H1 (cell line): Measurements from ENCODE around the gene BRIP1. TPM values are rescaled to one million over a fixed set of nuclear protein-coding genes. Genes with fewer than 3 reads are reported as not detected.

Experiments
- CTCF ChIA-PET: fragments of 300-600 bp; sonication (Branson Sonifier 250); formaldehyde crosslinking; loops from one replicate; lab custom pipeline; 2021; ENCODE audit not compliant: partially characterized antibody; lab: Charles Lee
- POLR2A ChIA-PET: fragments of 300-600 bp; sonication (Branson Sonifier 250); formaldehyde crosslinking; loops from one replicate; lab custom pipeline; 2021; ENCODE audit warnings: inconsistent platforms; ENCODE audit not compliant: partially characterized antibody; lab: Charles Lee
- DNase-seq, 2 experiments: peaks; one replicate each; pipeline versions ENCODE4 v3.0.0 to v3.0.0-alpha.2; 2010 to 2022; ENCODE audit warnings: low spot score in 2 of 2, low read depth in 1 of 2, mixed read lengths in 1 of 2
- FAIRE-seq: peaks from 2 replicates; lab custom pipeline; 2011; peaks lifted over from hg19 to GRCh38; lab: Jason Lieb, UNC
- H2AFZ ChIP-seq: 2 replicates; pipeline ENCODE4 v1.8.1; 2012; ENCODE audit warnings: low read length, inconsistent platforms
- H2AK5ac ChIP-seq: 2 replicates; pipeline ENCODE4 v1.6.1; 2013; ENCODE audit warnings: low read depth, low read length
- H2BK120ac ChIP-seq: replicated peaks from 2 replicates; pipeline ENCODE3; 2013; ENCODE audit warnings: low read depth, low read length, inconsistent platforms
- H2BK12ac ChIP-seq: 2 replicates; pipeline ENCODE4 v1.6.1; 2013; ENCODE audit warnings: low read depth, low read length
- H2BK15ac ChIP-seq: 2 replicates; pipeline ENCODE4 v1.6.1; 2013; ENCODE audit warnings: low read length
- H2BK20ac ChIP-seq: 2 replicates; pipeline ENCODE4 v1.6.1; 2013; ENCODE audit warnings: low read length
- H2BK5ac ChIP-seq: 2 replicates; pipeline ENCODE4 v1.6.1; 2013; ENCODE audit warnings: low read depth, low read length
- H3K14ac ChIP-seq: 2 replicates; pipeline ENCODE4 v1.6.1; 2013; ENCODE audit warnings: inconsistent platforms; ENCODE audit not compliant: insufficient read length
- H3K18ac ChIP-seq: 2 replicates; pipeline ENCODE4 v1.6.1; 2013; ENCODE audit warnings: low read length; ENCODE audit errors: extremely low read depth
- H3K23ac ChIP-seq: 2 replicates; pipeline ENCODE4 v1.6.1; 2013; ENCODE audit warnings: inconsistent platforms; ENCODE audit not compliant: insufficient read length
- H3K23me2 ChIP-seq: 2 replicates; pipeline ENCODE4 v1.6.1; 2013; ENCODE audit warnings: low read depth, low read length
- H3K27ac ChIP-seq: 2 replicates; pipeline ENCODE4 v1.6.1; 2011; ENCODE audit warnings: low read depth, low read length, inconsistent platforms
- H3K27me3 ChIP-seq, 4 experiments: replicated peaks in 1 of 4; 1 replicate in 1 of 4; 2 replicates in 3 of 4; pipeline versions ENCODE4 v1.6.1 to v1.8.1; 2011 to 2013; ENCODE audit warnings: low read length in 3 of 4, mild to moderate bottlenecking in 3 of 4, inconsistent platforms in 2 of 4, mixed read lengths in 2 of 4, moderate library complexity in 1 of 4; ENCODE audit not compliant: control insufficient read depth in 3 of 4, insufficient read depth in 3 of 4; ENCODE audit errors: extremely low read depth in 1 of 4
- H3K36me3 ChIP-seq, 4 experiments: 2 replicates each; pipeline versions ENCODE4 v1.6.1 to v1.8.1; 2011 to 2013; ENCODE audit warnings: mild to moderate bottlenecking in 4 of 4, low read length in 3 of 4, moderate library complexity in 2 of 4, control low read depth in 1 of 4, inconsistent platforms in 1 of 4; ENCODE audit not compliant: insufficient read depth in 4 of 4, control insufficient read depth in 2 of 4
- H3K4ac ChIP-seq: replicated peaks from 2 replicates; pipeline ENCODE3; 2013; ENCODE audit warnings: low read length, low read depth, mixed read lengths, inconsistent platforms; ENCODE audit not compliant: insufficient read length
- H3K4me1 ChIP-seq, 4 experiments: replicated peaks in 1 of 4; 1 replicate in 1 of 4; 2 replicates in 3 of 4; pipeline versions ENCODE4 v1.6.1 to v1.8.1; 2011 to 2013; ENCODE audit warnings: low read length in 3 of 4, inconsistent platforms in 2 of 4, mixed read lengths in 1 of 4; ENCODE audit not compliant: insufficient read depth in 4 of 4, control insufficient read depth in 3 of 4
- H3K4me2 ChIP-seq, 2 experiments: 2 replicates each; pipeline versions ENCODE4 v1.6.1 to v1.8.1; 2011 to 2013; ENCODE audit warnings: low read depth in 2 of 2, low read length in 2 of 2, control low read depth in 1 of 2, inconsistent platforms in 1 of 2, mild to moderate bottlenecking in 1 of 2; ENCODE audit not compliant: insufficient read depth in 1 of 2
- H3K4me3 ChIP-seq, 4 experiments: fragments of 200-600, 300-600 bp in 1 of 4; sonication (generic), shearing (Covaris generic), sonication (Bioruptor Twin) in 1 of 4; 2 replicates each; pipeline versions ENCODE4 v1.5.1 to v1.8.1; 2011 to 2016; ENCODE audit warnings: low read length in 4 of 4, low read depth in 3 of 4, control low read depth in 2 of 4, inconsistent platforms in 2 of 4, mild to moderate bottlenecking in 2 of 4, mixed read lengths in 1 of 4, moderate library complexity in 1 of 4; ENCODE audit not compliant: insufficient read depth in 2 of 4; ENCODE audit errors: extremely low read depth in 1 of 4
- H3K56ac ChIP-seq: replicated peaks from 2 replicates; pipeline ENCODE3; 2013; ENCODE audit warnings: low read depth, mild to moderate bottlenecking, mixed read lengths, low read length, inconsistent platforms; ENCODE audit not compliant: insufficient read length
- H3K79me1 ChIP-seq: 2 replicates; pipeline ENCODE4 v1.6.1; 2013; ENCODE audit warnings: low read depth, low read length, control low read depth
- H3K79me2 ChIP-seq, 2 experiments: 2 replicates each; pipeline versions ENCODE4 v1.6.1 to v1.8.1; 2012 to 2013; ENCODE audit warnings: low read length in 2 of 2, mild to moderate bottlenecking in 2 of 2, inconsistent platforms in 1 of 2; ENCODE audit not compliant: insufficient read depth in 2 of 2, control insufficient read depth in 1 of 2
- H3K9ac ChIP-seq, 4 experiments: replicated peaks in 1 of 4; 1 replicate in 1 of 4; 2 replicates in 3 of 4; pipeline versions ENCODE4 v1.6.1 to v1.8.1; 2011 to 2013; ENCODE audit warnings: low read depth in 3 of 4, low read length in 3 of 4, control low read depth in 2 of 4, mild to moderate bottlenecking in 2 of 4, moderate library complexity in 2 of 4, inconsistent platforms in 1 of 4; ENCODE audit errors: extremely low read depth in 1 of 4
- H3K9me3 ChIP-seq, 2 experiments: 2 replicates each; pipeline versions ENCODE4 v1.6.1 to v1.8.1; 2012 to 2013; ENCODE audit warnings: mild to moderate bottlenecking in 2 of 2, moderate library complexity in 2 of 2, control low read depth in 1 of 2, inconsistent platforms in 1 of 2, low read depth in 1 of 2, low read length in 1 of 2, mixed read lengths in 1 of 2; ENCODE audit not compliant: insufficient read depth in 2 of 2
- H4K20me1 ChIP-seq, 2 experiments: replicated peaks in 1 of 2; 2 replicates each; pipeline versions ENCODE3 to v1.8.1; 2011 to 2013; ENCODE audit warnings: inconsistent platforms in 2 of 2, low read length in 2 of 2, mild to moderate bottlenecking in 1 of 2; ENCODE audit not compliant: insufficient read depth in 2 of 2, control insufficient read depth in 1 of 2
- H4K5ac ChIP-seq: 2 replicates; pipeline ENCODE4 v1.6.1; 2013; ENCODE audit warnings: low read length, low read depth, mixed read lengths, inconsistent platforms; ENCODE audit not compliant: insufficient read length
- H4K8ac ChIP-seq: 2 replicates; pipeline ENCODE4 v1.8.0; 2013; ENCODE audit warnings: mild to moderate bottlenecking, moderate library complexity, low read length, inconsistent platforms; ENCODE audit not compliant: insufficient read depth; ENCODE audit errors: extremely low read depth
- H4K91ac ChIP-seq: replicated peaks from 2 replicates; pipeline ENCODE3; 2013; ENCODE audit warnings: low read length, mixed read lengths, inconsistent platforms; ENCODE audit not compliant: insufficient read length
- CBX8 ChIP-seq: fragments of 300-800, 300-1000 bp; sonication (generic); IDR thresholded peaks from 2 replicates; pipeline ENCODE4 v1.7.1; 2016; ENCODE audit warnings: low read depth, low read length, borderline replicate concordance
- EGR1 ChIP-seq: IDR thresholded peaks from 2 replicates; pipeline ENCODE4 v1.6.1; 2011; ENCODE audit warnings: low read depth, low read length, borderline replicate concordance
- EP300 ChIP-seq, 2 experiments: IDR thresholded peaks; 1 replicate in 1 of 2; 2 replicates in 1 of 2; pipeline ENCODE4 v1.6.1; 2011 to 2012; ENCODE audit warnings: low read depth in 2 of 2, low read length in 2 of 2, mild to moderate bottlenecking in 2 of 2, borderline replicate concordance in 1 of 2, inconsistent platforms in 1 of 2, moderate library complexity in 1 of 2
- HDAC6 ChIP-seq: IDR thresholded peaks from one replicate; pipeline ENCODE4 v1.7.1; 2012; ENCODE audit warnings: low read depth, mild to moderate bottlenecking, inconsistent platforms, low read length, moderate library complexity
- MAFK ChIP-seq: IDR thresholded peaks from 2 replicates; pipeline ENCODE4 v1.6.1; 2012; ENCODE audit warnings: low read depth, mild to moderate bottlenecking, improper control_type of control experiment, low read length
- POU5F1 ChIP-seq: IDR thresholded peaks from 2 replicates; pipeline ENCODE4 v1.6.1; 2011; ENCODE audit warnings: low read depth, mild to moderate bottlenecking, low read length, moderate library complexity
- SAP30 ChIP-seq: fragments of 300-600 bp; sonication (generic); IDR thresholded peaks from 2 replicates; pipeline ENCODE4 v1.7.1; 2012; ENCODE audit warnings: low read length, moderate library complexity, mild to moderate bottlenecking, inconsistent platforms; ENCODE audit not compliant: insufficient read depth, insufficient replicate concordance
- TAF1 ChIP-seq: IDR thresholded peaks from 2 replicates; pipeline ENCODE4 v1.6.1; 2011; ENCODE audit warnings: mild to moderate bottlenecking, low read depth, low read length
- TAF7 ChIP-seq: optimal IDR thresholded peaks from 2 replicates; pipeline ENCODE3; 2011; ENCODE audit warnings: low read depth, mild to moderate bottlenecking, inconsistent platforms, low read length, moderate library complexity, borderline replicate concordance
- ZNF274 ChIP-seq: IDR thresholded peaks from 2 replicates; pipeline ENCODE4 v1.7.0; 2012; ENCODE audit warnings: low read length, borderline replicate concordance; ENCODE audit errors: extremely low read depth
- WGBS, 2 experiments: shearing (Covaris generic) in 1 of 2; methylation state at CpG; one replicate each; pipeline versions ENCODE4 v1.1.6 to v1.1.7; 2013 to 2015; ENCODE audit warnings: low lambda C conversion rate in 2 of 2, mixed read lengths in 2 of 2, inconsistent platforms in 1 of 2, low coverage in 1 of 2, missing lambda C conversion rate in 1 of 2; ENCODE audit not compliant: insufficient replicate concordance in 2 of 2, insufficient coverage in 1 of 2, insufficient read length in 1 of 2; ENCODE audit errors: extremely low coverage in 1 of 2, missing lambda C conversion rate in 1 of 2; 5-methylcytosine and 5-hydroxymethylcytosine counted together
- polyA plus RNA-seq, 7 experiments: library from polyadenylated mRNA; depleted of rRNA in 3 of 7; stranded (reverse) in 5 of 7; unstranded in 2 of 7; fragments of >200 nt in 5 of 7; fragments of 200-250 nt in 2 of 7; gene quantifications; 1 replicate in 5 of 7; 2 replicates in 1 of 7; 4 replicates in 1 of 7; pipeline versions ENCODE4 v1.2.1 to v1.2.3, GENCODE V29; 2011 to 2013; ENCODE audit warnings: missing spikeins in 2 of 7, mixed read lengths in 2 of 7
- total RNA-seq: library from RNA; stranded (reverse); fragmentation: NEBNext Ultra II Directional; extraction: Animal tissue kit (Norgen Biotek cat#: 25700); gene quantifications from 2 replicates; pipeline ENCODE4 v1.2.1, GENCODE V29; 2021
- TF ChIP-seq, protein P1 (sequence below): IDR thresholded peaks from 2 replicates; pipeline ENCODE4 v1.6.1; 2012; ENCODE audit warnings: low read length, inconsistent platforms

BRIP1 gene
- total and polyA plus RNA-seq, 2 of the 8 experiments (the other 6 are each of a cell fraction or from before 2014, with no cell fraction given), result 5.8 to 19.2 TPM

DNA sequence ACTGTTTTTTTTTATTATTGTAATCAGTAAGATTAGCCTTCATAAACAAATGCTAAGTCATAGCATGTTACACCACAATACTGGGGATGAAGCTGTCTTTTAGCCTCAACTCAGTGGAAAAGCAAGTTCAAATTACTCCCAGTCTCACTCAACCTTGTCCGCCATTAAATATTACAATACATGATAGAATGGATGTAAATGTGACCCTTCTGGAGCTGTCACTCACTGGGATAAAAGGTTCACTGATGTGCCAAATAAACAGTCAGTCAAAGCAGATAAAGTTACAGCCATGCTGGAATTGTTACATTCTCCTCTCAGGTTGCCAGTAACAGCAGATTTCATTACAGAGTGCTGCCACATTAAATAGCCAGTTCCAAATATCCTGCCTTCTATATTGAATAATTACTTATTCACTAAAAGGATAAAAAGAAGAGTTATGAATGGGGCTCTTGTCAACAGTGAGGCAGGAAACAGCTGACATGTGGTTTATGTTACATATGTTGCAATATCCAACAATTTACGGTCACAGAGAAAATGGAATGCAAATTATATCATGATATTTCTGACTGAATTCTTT lies 53.4 kb downstream of the BRIP1 start:
- H2BK120ac ChIP-seq, result no peak overlapping the region
- WGBS, 2 experiments, result 65% methylated on average over 2 of the region's 2 CpGs; no CpG with 5 or more reads in 1 of the 2 experiments
- H3K27me3 ChIP-seq, result no peaks in the 10 kb centered on the region
- H3K79me2 ChIP-seq, result no peaks in the 10 kb centered on the region
- no peak overlapping the region for H2BK12ac ChIP-seq
- FAIRE-seq (no peak), DNase-seq (no peak)
- no peaks in the 10 kb centered on the region for H3K4me1 ChIP-seq
- no peak overlapping the region for H3K14ac ChIP-seq
- no peak overlapping the region for H2BK20ac ChIP-seq
- H3K4me2 ChIP-seq, result no peak overlapping the region
- no peaks in the 10 kb centered on the region for H3K9me3 ChIP-seq
- H3K18ac ChIP-seq, result no peak overlapping the region
- ChIA-PET POLR2A (no interaction called here), CTCF (interaction anchor here (1.3 kb wide), 1 partner anchor 174 kb away, joined by 3 read pairs; no protein-coding TSS in a partner anchor)
- peaks cover 0 to 15% (median 2%) of the 10 kb centered on the region in 4 experiments; a peak in 3 of 8 replicates for H3K36me3 ChIP-seq
- no peak overlapping the region for H2BK15ac ChIP-seq
- H4K8ac ChIP-seq, result no peak overlapping the region
- H3K9ac ChIP-seq, result no peak overlapping the region
- H4K91ac ChIP-seq, result no peak overlapping the region
- no peak overlapping the region for H3K23ac ChIP-seq
- no peak overlapping the region for H2AFZ ChIP-seq
- H3K56ac ChIP-seq, result no peak overlapping the region
- no peak overlapping the region for H3K4me3 ChIP-seq
- no peaks in the 10 kb centered on the region for H4K20me1 ChIP-seq
- H3K27ac ChIP-seq, result no peak overlapping the region
- H3K4ac ChIP-seq, result no peak overlapping the region
- H2AK5ac ChIP-seq, result no peak overlapping the region
- H3K79me1 ChIP-seq, result no peaks in the 10 kb centered on the region
- H4K5ac ChIP-seq, result no peak overlapping the region
- H2BK5ac ChIP-seq, result no peak overlapping the region
- no peaks in the 10 kb centered on the region for H3K23me2 ChIP-seq
- no peak for TF ChIP-seq HDAC6
- no peak for TF ChIP-seq ZNF274
- no peak for TF ChIP-seq TAF7
- no peak for TF ChIP-seq SAP30
- no peak for TF ChIP-seq POU5F1
- TF ChIP-seq EGR1, result no peak
- no peak for TF ChIP-seq EP300 (IDR thresholded peaks at IDR 0.05; ENCODE audit: borderline replicate concordance in 1 of 2, low read depth in 2 of 2, low read length in 2 of 2)
- no peak for TF ChIP-seq MAFK
- TF ChIP-seq, protein P1, sequence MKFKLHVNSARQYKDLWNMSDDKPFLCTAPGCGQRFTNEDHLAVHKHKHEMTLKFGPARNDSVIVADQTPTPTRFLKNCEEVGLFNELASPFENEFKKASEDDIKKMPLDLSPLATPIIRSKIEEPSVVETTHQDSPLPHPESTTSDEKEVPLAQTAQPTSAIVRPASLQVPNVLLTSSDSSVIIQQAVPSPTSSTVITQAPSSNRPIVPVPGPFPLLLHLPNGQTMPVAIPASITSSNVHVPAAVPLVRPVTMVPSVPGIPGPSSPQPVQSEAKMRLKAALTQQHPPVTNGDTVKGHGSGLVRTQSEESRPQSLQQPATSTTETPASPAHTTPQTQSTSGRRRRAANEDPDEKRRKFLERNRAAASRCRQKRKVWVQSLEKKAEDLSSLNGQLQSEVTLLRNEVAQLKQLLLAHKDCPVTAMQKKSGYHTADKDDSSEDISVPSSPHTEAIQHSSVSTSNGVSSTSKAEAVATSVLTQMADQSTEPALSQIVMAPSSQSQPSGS, result no peak
- no peak for TF ChIP-seq CBX8
- TF ChIP-seq TAF1, result no peak
